ENCODE data around the gene GFER.
"Not testable (repeated sequence)": the region's sequence is repeated elsewhere in the genome, so short reads cannot be mapped to it uniquely, and the experiment has no call there.

The GFER gene

DNA sequence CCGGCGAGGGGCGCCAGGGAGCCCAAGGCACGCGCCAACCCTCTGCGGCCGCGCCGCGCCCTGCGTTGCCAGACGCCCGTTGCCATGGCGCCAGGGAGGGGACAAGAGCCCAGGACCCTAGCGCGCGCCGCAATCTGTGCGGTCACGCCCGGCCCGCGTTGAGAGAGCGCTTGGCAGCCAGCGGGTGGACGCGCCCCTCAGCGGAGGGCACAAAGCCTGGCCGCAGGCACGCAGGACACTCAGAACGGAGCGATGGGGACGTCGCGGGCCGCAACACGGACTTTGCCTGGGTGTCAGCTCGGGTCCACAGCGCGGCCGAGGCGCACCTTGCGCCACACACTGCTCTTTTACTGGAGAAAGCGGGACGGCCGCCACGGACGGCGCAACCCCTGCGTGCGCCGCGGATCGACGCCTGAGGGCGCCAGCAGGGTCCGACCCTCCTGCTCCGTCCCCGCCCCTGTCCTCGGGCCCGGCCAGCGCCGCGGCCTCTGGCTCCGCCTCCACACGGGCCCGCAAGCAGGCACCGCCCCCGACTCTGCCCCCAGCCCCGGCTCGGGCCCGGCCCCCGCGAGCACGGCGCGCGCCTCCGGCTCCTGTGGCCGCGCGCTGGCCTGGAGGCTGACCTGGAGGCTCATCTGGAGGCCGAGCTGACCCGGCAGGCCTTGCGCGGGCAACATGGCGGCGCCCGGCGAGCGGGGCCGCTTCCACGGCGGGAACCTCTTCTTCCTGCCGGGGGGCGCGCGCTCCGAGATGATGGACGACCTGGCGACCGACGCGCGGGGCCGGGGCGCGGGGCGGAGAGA is at the start of gene GFER:
GFER (plus strand) TSS at position 650 of the 803 bp plus-strand sequence; CDS start at position 676, 26 bp downstream.
- TF ChIP-seq, protein P1, sequence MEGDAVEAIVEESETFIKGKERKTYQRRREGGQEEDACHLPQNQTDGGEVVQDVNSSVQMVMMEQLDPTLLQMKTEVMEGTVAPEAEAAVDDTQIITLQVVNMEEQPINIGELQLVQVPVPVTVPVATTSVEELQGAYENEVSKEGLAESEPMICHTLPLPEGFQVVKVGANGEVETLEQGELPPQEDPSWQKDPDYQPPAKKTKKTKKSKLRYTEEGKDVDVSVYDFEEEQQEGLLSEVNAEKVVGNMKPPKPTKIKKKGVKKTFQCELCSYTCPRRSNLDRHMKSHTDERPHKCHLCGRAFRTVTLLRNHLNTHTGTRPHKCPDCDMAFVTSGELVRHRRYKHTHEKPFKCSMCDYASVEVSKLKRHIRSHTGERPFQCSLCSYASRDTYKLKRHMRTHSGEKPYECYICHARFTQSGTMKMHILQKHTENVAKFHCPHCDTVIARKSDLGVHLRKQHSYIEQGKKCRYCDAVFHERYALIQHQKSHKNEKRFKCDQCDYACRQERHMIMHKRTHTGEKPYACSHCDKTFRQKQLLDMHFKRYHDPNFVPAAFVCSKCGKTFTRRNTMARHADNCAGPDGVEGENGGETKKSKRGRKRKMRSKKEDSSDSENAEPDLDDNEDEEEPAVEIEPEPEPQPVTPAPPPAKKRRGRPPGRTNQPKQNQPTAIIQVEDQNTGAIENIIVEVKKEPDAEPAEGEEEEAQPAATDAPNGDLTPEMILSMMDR (IDR thresholded peaks at IDR 0.05; ENCODE audit: low read depth, low read length): peak; percentile 67
- peak; percentile 94 for DNase-seq
- Histone ChIP-seq H3K27ac (peak within 1 kb of the TSS; percentile 91), H3K27me3 (ENCODE audit: insufficient read depth, low read depth, severe bottlenecking) (no peaks in the 10 kb centered on the region), H3K4me3 (ENCODE audit: low read depth, low read length) (peak within 1 kb of the TSS; percentile 82), H3K9me3 (ENCODE audit: severe bottlenecking) (no peaks in the 10 kb centered on the region), H3K36me3 (peaks cover 36% of the 10 kb centered on the region)

DNA sequence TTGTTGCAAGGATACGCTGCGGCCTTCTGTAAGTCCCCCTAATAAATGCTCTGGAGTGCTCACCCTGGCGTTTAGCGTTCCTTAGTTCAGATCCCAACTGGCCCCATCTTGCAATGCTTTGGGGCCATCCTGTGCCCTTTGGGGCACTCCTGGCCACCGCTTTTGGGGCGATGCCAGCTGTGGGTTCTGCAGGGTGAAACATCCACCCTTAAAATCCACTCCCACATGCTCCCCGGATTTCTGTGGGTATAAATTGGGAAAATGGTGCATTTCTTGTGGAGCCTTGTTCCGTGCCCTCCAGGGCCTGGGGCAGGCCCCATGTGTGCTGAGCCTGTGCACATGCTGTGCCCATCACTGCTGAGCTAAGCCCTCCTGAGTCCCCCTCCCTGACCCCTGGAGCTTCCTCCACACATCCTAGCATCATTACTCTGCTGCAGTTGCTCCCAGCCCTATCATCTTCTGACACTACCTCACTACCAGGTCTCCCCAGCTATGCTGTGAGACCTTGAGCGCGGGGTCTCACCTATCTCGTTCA is 47.0 kb upstream of the GFER start:
- TF ChIP-seq, protein P1 (IDR thresholded peaks at IDR 0.05; ENCODE audit: low read depth, low read length): no peak
- Histone ChIP-seq H3K9me3 (ENCODE audit: severe bottlenecking) (no peaks in the 10 kb centered on the region), H3K27ac (no peak overlapping the region), H3K36me3 (peaks cover 16% of the 10 kb centered on the region), H3K4me3 (ENCODE audit: low read depth, low read length) (no peak overlapping the region), H3K27me3 (ENCODE audit: insufficient read depth, low read depth, severe bottlenecking) (no peaks in the 10 kb centered on the region)
- DNase-seq: no peak

DNA sequence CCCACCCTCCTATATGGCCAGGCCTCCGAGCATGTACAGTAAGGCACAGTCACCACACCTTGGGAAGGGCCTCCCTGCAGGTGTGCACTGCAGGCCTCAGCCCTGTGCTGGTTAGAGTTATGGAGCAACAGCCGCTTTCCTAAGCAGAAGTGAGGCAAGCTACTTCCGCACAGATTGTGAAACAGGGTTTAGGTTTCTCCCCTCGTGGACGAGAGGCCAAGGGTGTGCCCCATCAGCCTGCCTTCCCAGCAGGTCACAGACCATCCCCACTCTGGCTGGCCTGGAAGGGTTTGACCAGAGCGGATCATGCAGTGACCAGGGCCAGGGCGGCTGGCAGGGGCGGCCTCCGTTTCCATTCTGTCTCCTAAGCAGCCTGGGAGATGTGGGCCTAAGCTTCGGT is 45.7 kb upstream of the GFER start:
- peaks cover 16% of the 10 kb centered on the region for H3K36me3 ChIP-seq
- no peak for DNase-seq
- H3K27me3 ChIP-seq (ENCODE audit: insufficient read depth, low read depth, severe bottlenecking): no peaks in the 10 kb centered on the region
- TF ChIP-seq, protein P1 (IDR thresholded peaks at IDR 0.05; ENCODE audit: low read depth, low read length): no peak
- no peak overlapping the region for H3K4me3 ChIP-seq (ENCODE audit: low read depth, low read length)
- H3K27ac ChIP-seq: no peak overlapping the region
- no peaks in the 10 kb centered on the region for H3K9me3 ChIP-seq (ENCODE audit: severe bottlenecking)

DNA sequence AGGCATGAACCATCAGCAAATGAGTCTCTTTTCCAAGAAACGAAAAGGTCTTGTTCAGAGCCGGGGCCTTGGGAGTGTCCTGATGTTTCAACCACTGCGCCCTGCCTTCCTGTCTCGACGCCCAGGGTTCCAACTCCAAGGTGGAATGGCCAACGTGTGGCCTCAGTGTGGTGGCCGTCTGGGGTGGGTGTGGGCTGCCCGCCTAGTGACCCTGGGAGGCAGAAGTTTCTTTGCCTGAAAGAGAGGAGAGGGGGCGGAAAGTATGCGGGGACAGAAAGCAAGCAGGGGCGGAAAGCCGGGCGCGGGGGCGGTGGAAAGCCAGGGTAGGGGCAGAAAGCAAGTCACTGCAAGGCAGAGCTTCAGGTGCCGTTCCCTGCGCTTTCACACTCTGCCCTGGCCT is 45.1 kb upstream of the GFER start:
- no peak for DNase-seq
- no peak overlapping the region for H3K4me3 ChIP-seq (ENCODE audit: low read depth, low read length)
- no peak overlapping the region for H3K27ac ChIP-seq
- no peaks in the 10 kb centered on the region for H3K27me3 ChIP-seq (ENCODE audit: insufficient read depth, low read depth, severe bottlenecking)
- TF ChIP-seq, protein P1 (IDR thresholded peaks at IDR 0.05; ENCODE audit: low read depth, low read length): no peak
- peaks cover 16% of the 10 kb centered on the region for H3K36me3 ChIP-seq
- no peaks in the 10 kb centered on the region for H3K9me3 ChIP-seq (ENCODE audit: severe bottlenecking)

DNA sequence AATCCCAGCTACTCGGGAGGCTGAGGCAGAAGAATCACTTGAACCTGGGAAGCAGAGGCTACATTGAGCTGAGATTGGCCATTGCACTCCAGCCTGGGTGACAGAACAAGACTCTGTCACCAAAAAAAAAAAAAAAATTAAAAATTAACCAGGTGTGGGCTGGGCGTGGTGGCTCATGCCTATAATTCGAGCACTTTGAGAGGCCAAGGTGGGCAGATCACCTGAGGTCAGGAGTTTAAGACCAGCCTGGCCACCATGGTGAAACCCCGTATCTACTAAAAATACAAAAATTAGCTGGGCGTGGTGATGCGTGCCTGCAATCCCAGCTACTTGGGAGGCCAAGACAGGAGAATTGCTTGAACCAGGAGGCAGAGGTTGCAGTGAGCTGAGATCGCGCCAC is 44.2 kb upstream of the GFER start:
- not testable (repeated sequence) for H3K27me3 ChIP-seq (ENCODE audit: insufficient read depth, low read depth, severe bottlenecking); H3K27ac ChIP-seq; DNase-seq; H3K4me3 ChIP-seq (ENCODE audit: low read depth, low read length); H3K9me3 ChIP-seq (ENCODE audit: severe bottlenecking)
- H3K36me3 ChIP-seq: peaks cover 16% of the 10 kb centered on the region

DNA sequence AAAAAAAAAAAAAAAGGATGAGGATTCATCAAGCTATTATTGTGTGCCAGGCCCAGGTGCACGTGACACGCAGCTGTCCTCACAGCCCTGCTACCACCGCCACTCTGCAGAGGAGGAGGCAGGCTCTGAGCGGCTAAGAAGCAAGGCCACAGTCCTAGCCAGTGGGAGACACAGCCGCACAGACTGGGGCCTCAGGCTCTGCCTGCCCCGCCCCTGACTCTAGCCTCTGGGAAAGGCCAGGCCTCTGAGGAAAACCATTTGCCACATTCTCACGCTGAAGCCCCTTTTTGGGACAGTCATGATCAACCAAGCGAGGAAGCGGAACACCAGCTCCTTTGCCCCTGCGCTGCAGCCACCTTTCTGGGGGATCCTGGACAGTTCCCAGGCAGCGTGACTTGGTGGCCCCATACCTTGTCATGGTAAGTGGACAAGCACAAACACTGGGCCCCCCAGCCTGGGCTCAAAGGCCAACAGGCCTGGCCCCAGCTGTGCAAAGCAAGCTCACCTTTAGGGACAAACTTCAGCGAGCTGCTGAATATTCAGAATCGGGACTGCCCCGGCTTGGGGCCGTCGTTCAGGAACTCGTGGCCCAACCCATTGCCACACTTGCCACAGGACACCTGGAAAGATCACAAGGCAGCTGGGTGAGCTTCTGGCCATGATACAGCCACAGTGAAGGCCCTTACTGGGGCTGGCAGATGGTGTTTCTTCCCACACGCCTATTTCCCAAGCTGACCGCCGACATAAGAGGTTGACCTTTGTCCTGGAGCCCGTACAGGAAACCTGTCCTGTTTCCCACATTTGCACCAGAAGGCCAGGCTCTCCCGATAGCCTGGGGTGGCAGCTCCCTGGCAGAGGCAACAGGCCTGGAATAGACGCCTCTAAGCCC is 43.5 kb upstream of the GFER start:
- TF ChIP-seq, protein P1 (IDR thresholded peaks at IDR 0.05; ENCODE audit: low read depth, low read length): no peak
- Histone ChIP-seq H3K36me3 (peaks cover 16% of the 10 kb centered on the region), H3K27ac (no peak overlapping the region), H3K27me3 (ENCODE audit: insufficient read depth, low read depth, severe bottlenecking) (no peaks in the 10 kb centered on the region), H3K9me3 (ENCODE audit: severe bottlenecking) (no peaks in the 10 kb centered on the region), H3K4me3 (ENCODE audit: low read depth, low read length) (no peak overlapping the region)
- DNase-seq: no peak
